Smooth muscle cell of the umbilical artery (primary cell): ENCODE data around the gene ASCL3. TPM values are rescaled to one million over a fixed set of nuclear protein-coding genes. Genes with fewer than 3 reads are reported as not detected.

Experiments used
- total RNA-seq: library from RNA; depleted of rRNA; stranded (reverse); fragments of >200 nt; gene quantifications from 2 replicates; pipeline ENCODE4 v1.2.3, GENCODE V29; 2014

Gene ASCL3, protein sequence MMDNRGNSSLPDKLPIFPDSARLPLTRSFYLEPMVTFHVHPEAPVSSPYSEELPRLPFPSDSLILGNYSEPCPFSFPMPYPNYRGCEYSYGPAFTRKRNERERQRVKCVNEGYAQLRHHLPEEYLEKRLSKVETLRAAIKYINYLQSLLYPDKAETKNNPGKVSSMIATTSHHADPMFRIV
- total RNA-seq = not detected in 2 replicates

DNA sequence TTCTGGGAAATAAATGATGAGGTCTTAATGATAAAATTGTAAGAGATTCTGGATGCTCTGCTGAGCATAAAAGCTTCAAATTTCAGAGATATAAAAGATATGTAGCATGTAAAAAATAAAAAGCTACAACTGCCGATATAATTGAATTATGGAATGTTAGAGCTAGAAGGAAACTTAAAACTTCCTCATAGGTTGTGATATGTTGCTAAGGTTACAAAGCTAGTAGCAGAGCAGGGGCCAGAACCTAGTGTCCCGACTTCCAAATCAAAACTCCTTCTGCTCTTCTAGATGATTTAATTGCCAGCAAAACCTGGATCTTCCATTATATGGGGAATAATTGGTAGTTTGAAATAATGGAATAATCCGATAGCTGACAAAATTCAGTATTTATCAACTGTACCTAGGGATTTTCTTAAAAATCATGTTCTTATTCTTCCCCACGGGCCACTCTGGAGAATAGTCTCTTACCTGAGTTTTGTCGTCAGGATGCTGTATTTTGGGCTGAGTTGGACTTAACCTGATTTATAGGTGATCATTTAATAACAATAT is at the start of gene ASCL3:
TSS of gene ASCL3 (minus strand) at position 499 of the 549 bp plus-strand sequence. CDS start 4,855 bp downstream, outside the sequence.

GRCh38 chr11:8964324-8965320 is 21.8 kb upstream of the ASCL3 start, which contains the start of gene TMEM9B:
TMEM9B (minus strand) TSS chr11:8964442; CDS start chr11:8964313, 129 bp downstream.

GRCh38 chr11:8932564-8933180 is 10.1 kb downstream of the ASCL3 start, which contains the start of gene C11orf16:
C11orf16 (minus strand) TSS chr11:8932947; CDS start chr11:8932308, 639 bp downstream.

GRCh38 chr11:8911029-8911823 is 31.6 kb downstream of the ASCL3 start, which contains the start of gene AKIP1:
AKIP1 (plus strand) TSS chr11:8911189; CDS start chr11:8911450, 261 bp downstream.

Other genes starting within 250 kb of the ASCL3 start
- gene AKIP1, start 31.8 kb downstream of the ASCL3 start, total RNA-seq = 31.3 and 39.5 TPM in 2 replicates
- gene C11orf16, start 10.1 kb downstream of the ASCL3 start, total RNA-seq = not detected in 2 replicates
- gene TMEM9B, start 21.4 kb upstream of the ASCL3 start, total RNA-seq = 38.2 and 56.7 TPM in 2 replicates
- 37.7 and 42.8 TPM in 2 replicates for gene NRIP3, start 61.0 kb upstream of the ASCL3 start, total RNA-seq
- 1.8 and 9.5 TPM in 2 replicates for gene SCUBE2, start 148.6 kb upstream of the ASCL3 start, total RNA-seq